Peyer's patch (tissue), 4 donors: ENCODE data around the gene MSH2. TPM values are rescaled to one million over a fixed set of nuclear protein-coding genes. Genes with fewer than 3 reads are reported as not detected.
"Not testable (repeated sequence)": the region's sequence is repeated elsewhere in the genome, so short reads cannot be mapped to it uniquely, and the experiment has no call there.

Source experiments
- DNase-seq, 3 donors: peaks; one replicate each; pipeline ENCODE4 v3.0.0-alpha.2; 2017 to 2019
- H3K27ac ChIP-seq, 4 donors: fragments of 200-600 bp; sonication (generic); one replicate each; pipeline ENCODE4 v1.5.1; 2016 to 2019
- H3K27me3 ChIP-seq, 2 donors: fragments of 200-600 bp; sonication (generic); one replicate each; pipeline ENCODE4 v1.5.1; 2019
- H3K36me3 ChIP-seq, 3 donors: fragments of 200-600 bp; sonication (generic); one replicate each; pipeline ENCODE4 v1.5.1; 2016 to 2019
- H3K4me1 ChIP-seq, 4 donors: fragments of 200-600 bp; sonication (generic); one replicate each; pipeline ENCODE4 v1.5.1; 2016 to 2019
- H3K4me3 ChIP-seq, 4 donors: fragments of 200-600 bp; sonication (generic); 1 replicate in 3 of 4; 2 replicates in 1 of 4; pipeline ENCODE4 v1.5.1; 2016 to 2019; ENCODE audit warnings: mild to moderate bottlenecking in 1 of 4
- H3K9me3 ChIP-seq, 4 donors: fragments of 200-600 bp; sonication (generic); one replicate each; pipeline ENCODE4 v1.5.1; 2016 to 2019; ENCODE audit warnings: mild to moderate bottlenecking in 1 of 4
- POLR2A ChIP-seq, 2 donors: fragments of 450-650 bp; IDR thresholded peaks; one replicate each; pipeline ENCODE4 v1.5.1; 2017; ENCODE audit warnings: antibody characterized with exemption in 2 of 2, mild to moderate bottlenecking in 2 of 2, moderate library complexity in 2 of 2
- total RNA-seq, 4 donors: library from RNA; depleted of rRNA; stranded (reverse); fragments of >200 nt; gene quantifications; one replicate each; pipeline ENCODE4 v1.1.0, GENCODE V29; 2016
- TF ChIP-seq, protein P1 (sequence below), 6 experiments: fragments of 450-650 bp in 4 of 6; fragments of 200-600 bp in 2 of 6; sonication (generic) in 1 of 6; IDR thresholded peaks; one replicate each; pipeline ENCODE4 v1.5.1; 2017 to 2019; ENCODE audit warnings: antibody characterized with exemption in 6 of 6, mild to moderate bottlenecking in 3 of 6, moderate library complexity in 1 of 6

MSH2 gene
- total RNA-seq, 4 donors from 2014 or later, result 5.8 to 23.1 (median 9.2) TPM

DNA sequence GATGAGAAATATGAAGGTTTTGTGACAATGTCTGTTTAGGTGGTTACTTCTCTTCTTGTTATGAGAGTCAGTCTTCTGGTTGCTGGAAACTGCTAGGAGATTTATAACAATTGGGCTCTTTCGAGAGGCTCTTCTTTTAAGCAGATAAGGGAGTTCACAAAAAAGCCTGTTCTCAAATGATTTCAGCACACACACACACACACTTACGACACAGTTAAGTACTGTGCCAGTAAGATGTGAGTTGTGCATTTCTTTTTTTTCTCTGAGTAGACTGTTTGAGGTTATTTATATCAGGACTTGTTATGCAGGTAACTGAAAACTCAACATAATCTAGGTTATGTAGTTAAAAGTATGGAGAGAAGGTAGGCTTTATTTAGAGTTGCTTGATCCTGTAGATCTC is 49.8 kb downstream of the MSH2 start:
- Histone ChIP-seq H3K36me3 (no peaks in the 10 kb centered on the region), H3K4me1 (no peaks in the 10 kb centered on the region), H3K9me3 (no peaks in the 10 kb centered on the region), H3K4me3 (no peak overlapping the region), H3K27me3 (no peaks in the 10 kb centered on the region), H3K27ac (no peak overlapping the region)
- TF ChIP-seq, protein P1, sequence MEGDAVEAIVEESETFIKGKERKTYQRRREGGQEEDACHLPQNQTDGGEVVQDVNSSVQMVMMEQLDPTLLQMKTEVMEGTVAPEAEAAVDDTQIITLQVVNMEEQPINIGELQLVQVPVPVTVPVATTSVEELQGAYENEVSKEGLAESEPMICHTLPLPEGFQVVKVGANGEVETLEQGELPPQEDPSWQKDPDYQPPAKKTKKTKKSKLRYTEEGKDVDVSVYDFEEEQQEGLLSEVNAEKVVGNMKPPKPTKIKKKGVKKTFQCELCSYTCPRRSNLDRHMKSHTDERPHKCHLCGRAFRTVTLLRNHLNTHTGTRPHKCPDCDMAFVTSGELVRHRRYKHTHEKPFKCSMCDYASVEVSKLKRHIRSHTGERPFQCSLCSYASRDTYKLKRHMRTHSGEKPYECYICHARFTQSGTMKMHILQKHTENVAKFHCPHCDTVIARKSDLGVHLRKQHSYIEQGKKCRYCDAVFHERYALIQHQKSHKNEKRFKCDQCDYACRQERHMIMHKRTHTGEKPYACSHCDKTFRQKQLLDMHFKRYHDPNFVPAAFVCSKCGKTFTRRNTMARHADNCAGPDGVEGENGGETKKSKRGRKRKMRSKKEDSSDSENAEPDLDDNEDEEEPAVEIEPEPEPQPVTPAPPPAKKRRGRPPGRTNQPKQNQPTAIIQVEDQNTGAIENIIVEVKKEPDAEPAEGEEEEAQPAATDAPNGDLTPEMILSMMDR (IDR thresholded peaks at IDR 0.05), result no peak
- no peak for TF ChIP-seq POLR2A (IDR thresholded peaks at IDR 0.05)
- no peak for DNase-seq

DNA sequence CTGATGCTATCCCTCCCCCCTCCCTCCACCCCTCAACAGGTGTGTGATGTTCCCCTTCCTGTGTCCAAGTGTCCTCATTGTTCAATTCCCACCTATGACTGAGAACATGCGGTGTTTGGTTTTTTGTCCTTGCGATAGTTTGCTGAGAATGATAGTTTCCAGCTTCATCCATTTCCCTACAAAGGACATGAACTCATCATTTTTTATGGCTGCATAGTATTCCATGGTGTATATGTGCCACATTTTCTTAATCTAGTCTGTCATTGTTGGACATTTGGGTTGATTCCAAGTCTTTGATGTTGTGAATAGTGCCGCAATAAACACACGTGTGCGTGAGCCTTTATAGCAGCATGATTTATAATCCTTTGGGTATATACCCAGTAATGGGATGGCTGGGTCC is 51.9 kb downstream of the MSH2 start:
- not testable (repeated sequence) for H3K4me3 ChIP-seq, H3K4me1 ChIP-seq, DNase-seq, H3K36me3 ChIP-seq, H3K27me3 ChIP-seq, H3K9me3 ChIP-seq, H3K27ac ChIP-seq

DNA sequence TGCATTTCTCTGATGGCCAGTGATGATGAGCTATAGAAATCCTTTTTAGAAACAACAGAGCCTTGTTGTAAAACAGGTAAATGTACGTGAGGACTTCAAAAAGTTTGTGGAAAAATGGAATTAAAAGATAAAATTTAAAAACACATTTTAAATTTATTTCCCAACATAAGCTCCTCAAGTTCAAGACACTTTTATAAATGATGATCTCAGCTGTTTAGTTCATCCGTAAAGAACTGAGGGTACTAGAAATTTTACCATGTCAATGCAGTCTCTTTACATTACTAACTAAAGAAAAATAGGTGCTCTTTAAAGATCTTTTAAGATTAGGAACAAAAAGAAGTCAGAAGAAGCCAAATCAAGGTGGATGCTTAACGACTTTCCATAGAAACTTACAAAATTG is 52.5 kb downstream of the MSH2 start:
- TF ChIP-seq POLR2A (IDR thresholded peaks at IDR 0.05), result no peak
- TF ChIP-seq, protein P1 (IDR thresholded peaks at IDR 0.05), result no peak
- H3K27me3 ChIP-seq, result no peaks in the 10 kb centered on the region
- no peak for DNase-seq
- H3K4me1 ChIP-seq, result no peaks in the 10 kb centered on the region
- no peaks in the 10 kb centered on the region for H3K36me3 ChIP-seq
- H3K27ac ChIP-seq, result no peak overlapping the region
- H3K9me3 ChIP-seq, result no peaks in the 10 kb centered on the region
- no peak overlapping the region for H3K4me3 ChIP-seq

DNA sequence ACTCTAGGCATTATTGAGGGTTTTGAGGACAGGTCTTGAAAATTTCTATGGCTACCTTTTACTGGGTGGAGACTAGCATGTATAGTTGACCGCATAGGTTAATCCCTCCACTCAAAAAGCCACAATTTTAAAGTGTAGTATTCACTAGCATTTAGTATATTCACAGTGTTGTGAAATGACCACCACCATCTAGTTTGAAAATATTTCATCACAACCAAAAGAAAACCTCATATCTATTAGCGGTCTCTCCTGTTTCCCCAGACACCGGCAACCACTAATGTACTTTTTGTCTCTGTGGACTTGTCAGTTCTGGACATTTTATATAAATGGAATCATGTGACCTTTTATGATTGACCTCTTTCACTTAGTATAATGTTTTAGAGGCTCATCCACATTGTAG is 53.9 kb downstream of the MSH2 start:
- no peaks in the 10 kb centered on the region for H3K9me3 ChIP-seq
- TF ChIP-seq, protein P1 (IDR thresholded peaks at IDR 0.05), result no peak
- TF ChIP-seq POLR2A (IDR thresholded peaks at IDR 0.05), result no peak
- no peaks in the 10 kb centered on the region for H3K27me3 ChIP-seq
- no peaks in the 10 kb centered on the region for H3K36me3 ChIP-seq
- H3K4me1 ChIP-seq, result no peaks in the 10 kb centered on the region
- no peak overlapping the region for H3K27ac ChIP-seq
- no peak overlapping the region for H3K4me3 ChIP-seq
- DNase-seq, result no peak

DNA sequence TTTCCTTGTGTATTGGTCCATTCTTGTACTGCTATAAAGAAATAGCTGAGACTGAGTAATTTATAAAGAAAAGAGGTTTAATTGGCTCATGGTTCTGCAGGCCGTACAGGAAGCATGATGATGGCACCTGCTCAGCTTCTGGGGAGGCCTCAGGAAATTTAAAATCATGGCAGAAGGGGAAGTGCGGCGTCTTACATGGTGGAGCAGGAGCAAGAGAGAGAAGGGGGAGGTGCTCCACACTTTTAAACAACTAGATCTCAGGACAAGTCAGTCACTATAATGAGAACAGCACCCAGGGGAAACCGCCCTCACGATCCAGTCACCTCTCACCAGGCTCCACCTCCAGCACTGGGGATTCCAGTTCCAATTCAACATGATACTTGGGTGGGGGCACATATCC is 54.3 kb downstream of the MSH2 start:
- no peak for DNase-seq
- no peak overlapping the region for H3K4me3 ChIP-seq
- no peaks in the 10 kb centered on the region for H3K27me3 ChIP-seq
- TF ChIP-seq POLR2A (IDR thresholded peaks at IDR 0.05), result no peak
- TF ChIP-seq, protein P1 (IDR thresholded peaks at IDR 0.05), result no peak
- no peak overlapping the region for H3K27ac ChIP-seq
- H3K9me3 ChIP-seq, result no peaks in the 10 kb centered on the region
- H3K4me1 ChIP-seq, result no peaks in the 10 kb centered on the region
- no peaks in the 10 kb centered on the region for H3K36me3 ChIP-seq

DNA sequence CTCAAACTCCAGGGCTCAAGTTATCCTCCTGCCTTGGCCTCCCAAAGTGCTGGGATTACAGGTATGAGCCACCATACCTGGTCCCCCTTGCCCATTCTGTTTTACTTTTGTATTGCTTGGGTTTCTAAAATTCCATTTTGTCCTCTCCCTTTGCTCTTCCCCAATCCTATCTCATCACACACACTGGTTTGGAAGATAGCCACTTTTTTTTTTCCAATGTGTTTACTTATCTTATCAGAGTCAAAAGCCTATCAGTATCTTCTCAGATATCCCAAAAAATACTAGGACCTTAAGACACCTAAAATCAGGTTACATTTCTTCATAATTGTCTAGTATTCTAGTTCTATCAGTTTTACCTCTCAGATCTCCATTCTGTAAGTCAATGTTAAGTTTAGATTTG is 56.1 kb downstream of the MSH2 start:
- no peak overlapping the region for H3K27ac ChIP-seq
- H3K4me3 ChIP-seq, result no peak overlapping the region
- peaks cover 0 to 11% (median 0%) of the 10 kb centered on the region in 3 donors for H3K36me3 ChIP-seq
- no peaks in the 10 kb centered on the region for H3K9me3 ChIP-seq
- H3K27me3 ChIP-seq, result no peaks in the 10 kb centered on the region
- no peak for DNase-seq
- no peaks in the 10 kb centered on the region for H3K4me1 ChIP-seq
- TF ChIP-seq, protein P1 (IDR thresholded peaks at IDR 0.05), result no peak
- no peak for TF ChIP-seq POLR2A (IDR thresholded peaks at IDR 0.05)
